ENCODE measurements around the gene ZNF627. TPM values are rescaled to one million over a fixed set of nuclear protein-coding genes. Genes with fewer than 3 reads are reported as not detected.
A peak's percentile ranks its signal among the peaks of the same experiment; 100 is the strongest.
"Not testable (repeated sequence)": the region's sequence is repeated elsewhere in the genome, so short reads cannot be mapped to it uniquely, and the experiment has no call there.

ZNF627 gene
- polyA plus RNA-seq, 6 donors from 2014 or later: 9.6 to 15.8 (median 13.3) TPM

GRCh38 chr19:11580116-11580515 is 17.2 kb upstream of the ZNF627 start:
- DNase-seq (peak; percentile 44), ATAC-seq (ENCODE audit: low read depth in 2 of 2) (no peak)
- H3K4me1 Mint-ChIP-seq: peaks cover 39 to 82% (median 75%) of the 10 kb centered on the region in 3 donors
- H3K9me3 Mint-ChIP-seq: no peaks in the 10 kb centered on the region
- peak overlapping the region in 6 of 8 donors; percentile 28 to 93 (median 72) for H3K4me3 Mint-ChIP-seq
- no peaks in the 10 kb centered on the region for H3K36me3 Mint-ChIP-seq
- no peaks in the 10 kb centered on the region for H3K27me3 Mint-ChIP-seq
- H3K27ac Mint-ChIP-seq: peak overlapping the region in 4 of 6 donors; percentile 62 to 98 (median 81)

GRCh38 chr19:11581740-11582139 is 15.5 kb upstream of the ZNF627 start:
- Mint-ChIP-seq H3K36me3 (no peaks in the 10 kb centered on the region), H3K4me1 (peaks cover 35 to 76% (median 72%) of the 10 kb centered on the region in 3 donors), H3K9me3 (no peaks in the 10 kb centered on the region), H3K4me3 (peak overlapping the region; percentile 64 to 92 (median 76)), H3K27me3 (no peaks in the 10 kb centered on the region), H3K27ac (peak overlapping the region; percentile 16 to 99 (median 96))
- peak; percentile 73 for ATAC-seq (ENCODE audit: low read depth in 2 of 2)
- peak; percentile 91 for DNase-seq

- H3K36me3 Mint-ChIP-seq: no peaks in the 10 kb centered on the region
- no peaks in the 10 kb centered on the region for H3K9me3 Mint-ChIP-seq
- H3K27me3 Mint-ChIP-seq: no peaks in the 10 kb centered on the region
- DNase-seq: no peak
- H3K4me3 Mint-ChIP-seq: no peak overlapping the region
- H3K27ac Mint-ChIP-seq: peak overlapping the region in 1 of 6 donors; percentile 72
- no peak for ATAC-seq (ENCODE audit: low read depth in 2 of 2)
- H3K4me1 Mint-ChIP-seq: peaks cover 24 to 58% (median 54%) of the 10 kb centered on the region in 3 donors
These were observed 11.0 kb upstream of the ZNF627 start for GRCh38 chr19:11586331-11586730.

GRCh38 chr19:11587302-11587974 is 9.8 kb upstream of the ZNF627 start:
- no peaks in the 10 kb centered on the region for H3K27me3 Mint-ChIP-seq
- DNase-seq (peak; percentile 76), ATAC-seq (ENCODE audit: low read depth in 2 of 2) (peak; percentile 29 to 42)
- H3K9me3 Mint-ChIP-seq: no peaks in the 10 kb centered on the region
- peak overlapping the region in 1 of 8 donors; percentile 63 for H3K4me3 Mint-ChIP-seq
- peaks cover 19 to 47% (median 43%) of the 10 kb centered on the region in 3 donors for H3K4me1 Mint-ChIP-seq
- no peaks in the 10 kb centered on the region for H3K36me3 Mint-ChIP-seq
- H3K27ac Mint-ChIP-seq: peak overlapping the region; percentile 52 to 93 (median 75)

- ATAC-seq (ENCODE audit: low read depth in 2 of 2) (no peak), DNase-seq (no peak)
- Mint-ChIP-seq H3K4me3 (peak overlapping the region in 1 of 8 donors; percentile 63), H3K36me3 (no peaks in the 10 kb centered on the region), H3K27me3 (no peaks in the 10 kb centered on the region), H3K27ac (peak overlapping the region in 4 of 6 donors; percentile 52 to 93 (median 82)), H3K9me3 (no peaks in the 10 kb centered on the region), H3K4me1 (peaks cover 19 to 42% (median 37%) of the 10 kb centered on the region in 3 donors)
These were observed 9.2 kb upstream of the ZNF627 start for GRCh38 chr19:11587975-11588631.

DNA sequence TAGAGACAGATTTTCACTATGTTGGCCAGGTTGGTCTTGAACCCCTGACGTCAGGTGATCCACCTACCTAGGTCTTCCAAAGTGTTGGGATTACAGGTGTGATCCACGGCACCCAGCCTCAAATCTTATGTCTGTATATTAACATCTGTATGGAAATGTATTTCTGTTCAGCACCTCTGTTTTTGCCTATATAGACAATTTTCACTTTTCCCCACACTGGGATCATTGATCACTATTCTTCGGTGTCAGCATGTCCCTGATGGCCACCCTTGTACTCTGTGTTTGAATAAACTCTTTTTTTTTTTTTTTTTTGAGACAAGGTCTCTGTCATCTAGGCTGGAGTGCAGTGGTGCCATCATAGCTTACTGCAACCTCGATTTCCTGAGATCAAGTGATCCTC is 3.2 kb upstream of the ZNF627 start:
- Mint-ChIP-seq H3K4me1 (peaks cover 11 to 25% (median 19%) of the 10 kb centered on the region in 3 donors), H3K4me3 (no peak overlapping the region), H3K36me3 (no peaks in the 10 kb centered on the region), H3K27me3 (no peaks in the 10 kb centered on the region), H3K9me3 (no peaks in the 10 kb centered on the region), H3K27ac (peak overlapping the region in 2 of 6 donors; percentile 57 to 78)
- ATAC-seq (ENCODE audit: low read depth in 2 of 2) (no peak), DNase-seq (no peak)

GRCh38 chr19:11596156-11596555 is 1.1 kb upstream of the ZNF627 start:
- Mint-ChIP-seq H3K27me3 (no peaks in the 10 kb centered on the region), H3K36me3 (no peaks in the 10 kb centered on the region), H3K9me3 (no peaks in the 10 kb centered on the region), H3K27ac (peak overlapping the region in 4 of 6 donors; percentile 30 to 94 (median 82)), H3K4me1 (peaks cover 17 to 45% (median 21%) of the 10 kb centered on the region in 3 donors), H3K4me3 (peak overlapping the region; percentile 34 to 94 (median 86))
- DNase-seq (no peak), ATAC-seq (ENCODE audit: low read depth in 2 of 2) (no peak)

DNA sequence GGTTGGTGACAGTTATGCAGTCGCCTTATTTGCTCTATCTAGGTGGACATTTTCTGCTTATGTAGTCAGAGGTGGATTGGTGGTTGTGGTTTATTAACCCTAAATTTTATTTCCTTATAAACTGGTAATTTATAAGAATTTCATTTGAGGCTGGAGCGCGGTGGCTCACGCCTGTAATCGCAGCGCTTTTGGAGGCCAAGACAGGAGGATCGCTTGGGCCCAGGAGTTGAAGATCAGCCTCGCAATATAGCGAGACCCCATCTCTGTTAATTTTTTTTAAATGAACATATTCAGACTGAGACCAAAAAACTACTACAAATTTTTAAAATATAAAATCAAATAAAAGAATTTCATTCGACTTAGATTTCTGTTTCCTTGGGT is 810 bp downstream of the ZNF627 start:
- ATAC-seq (ENCODE audit: low read depth in 2 of 2): no peak
- Mint-ChIP-seq H3K4me3 (peak overlapping the region; percentile 88 to 95 (median 92)), H3K36me3 (peaks cover 0 to 12% of the 10 kb centered on the region in 2 donors), H3K27ac (peak overlapping the region; percentile 81 to 96 (median 94)), H3K27me3 (no peaks in the 10 kb centered on the region), H3K9me3 (no peaks in the 10 kb centered on the region), H3K4me1 (peaks cover 30 to 57% (median 34%) of the 10 kb centered on the region in 3 donors)
- DNase-seq: no peak

DNA sequence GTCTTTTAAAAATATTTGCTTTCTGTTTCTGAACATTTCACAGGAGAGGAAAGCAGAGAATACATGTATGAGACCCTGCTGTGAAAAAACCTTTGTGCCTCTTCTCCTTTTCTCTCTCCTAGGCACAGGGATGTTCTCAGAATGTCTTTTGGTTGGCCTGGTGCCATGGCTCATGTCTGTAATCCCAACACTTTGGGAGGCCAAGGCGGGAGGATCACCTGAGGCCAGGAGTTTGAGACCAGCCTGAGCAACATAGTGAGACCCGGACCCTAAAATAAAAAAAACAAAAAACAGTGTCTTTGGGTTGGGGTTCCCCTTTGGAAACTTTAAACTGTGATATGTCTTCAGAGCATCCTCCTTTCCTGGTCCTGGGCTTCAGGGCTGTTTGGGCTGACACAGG is 1.5 kb downstream of the ZNF627 start:
- peaks cover 0 to 12% of the 10 kb centered on the region in 2 donors for H3K36me3 Mint-ChIP-seq
- H3K27me3 Mint-ChIP-seq: no peaks in the 10 kb centered on the region
- ATAC-seq (ENCODE audit: low read depth in 2 of 2) (no peak), DNase-seq (no peak)
- peak overlapping the region in 7 of 8 donors; percentile 50 to 95 (median 89) for H3K4me3 Mint-ChIP-seq
- no peaks in the 10 kb centered on the region for H3K9me3 Mint-ChIP-seq
- H3K27ac Mint-ChIP-seq: peak overlapping the region; percentile 42 to 94 (median 70)
- peaks cover 31 to 57% (median 36%) of the 10 kb centered on the region in 3 donors for H3K4me1 Mint-ChIP-seq

DNA sequence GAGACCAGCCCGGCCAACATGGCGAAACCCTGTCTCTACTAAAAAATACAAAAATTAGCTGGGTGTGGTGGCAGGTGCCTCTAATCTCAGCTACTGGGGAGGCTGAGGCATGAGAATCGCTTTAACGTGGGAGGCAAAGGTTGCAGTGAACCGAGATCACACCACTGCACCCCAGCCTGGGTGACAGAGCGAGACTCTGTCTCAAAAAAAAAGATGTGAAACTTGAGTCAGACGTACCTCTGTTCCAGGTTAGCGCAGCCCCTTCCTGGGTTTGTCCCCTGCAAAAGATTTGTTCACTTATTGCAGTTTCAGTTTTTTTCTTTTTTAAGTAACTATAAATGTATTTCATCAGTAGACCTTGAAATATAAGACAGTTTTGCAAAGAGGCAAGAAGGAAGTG is 2.4 kb downstream of the ZNF627 start:
- not testable (repeated sequence) for H3K27me3 Mint-ChIP-seq; ATAC-seq (ENCODE audit: low read depth in 2 of 2); H3K9me3 Mint-ChIP-seq; DNase-seq
- H3K4me1 Mint-ChIP-seq: peaks cover 33 to 57% (median 36%) of the 10 kb centered on the region in 3 donors
- H3K4me3 Mint-ChIP-seq: peak overlapping the region in 4 of 8 donors; percentile 49 to 89 (median 72)
- H3K36me3 Mint-ChIP-seq: peaks cover 9 to 17% of the 10 kb centered on the region in 2 donors
- H3K27ac Mint-ChIP-seq: peak overlapping the region in 5 of 6 donors; percentile 32 to 81 (median 41)

GRCh38 chr19:11606484-11606883 is 9.2 kb downstream of the ZNF627 start:
- H3K9me3 Mint-ChIP-seq: peaks cover 0 to 31% (median 20%) of the 10 kb centered on the region in 7 donors
- no peaks in the 10 kb centered on the region for H3K27me3 Mint-ChIP-seq
- H3K36me3 Mint-ChIP-seq: peaks cover 28 to 39% of the 10 kb centered on the region in 2 donors
- ATAC-seq (ENCODE audit: low read depth in 2 of 2) (no peak), DNase-seq (no peak)
- peaks cover 14 to 24% (median 16%) of the 10 kb centered on the region in 3 donors for H3K4me1 Mint-ChIP-seq
- H3K27ac Mint-ChIP-seq: no peak overlapping the region
- H3K4me3 Mint-ChIP-seq: peak overlapping the region in 1 of 8 donors; percentile 40

DNA sequence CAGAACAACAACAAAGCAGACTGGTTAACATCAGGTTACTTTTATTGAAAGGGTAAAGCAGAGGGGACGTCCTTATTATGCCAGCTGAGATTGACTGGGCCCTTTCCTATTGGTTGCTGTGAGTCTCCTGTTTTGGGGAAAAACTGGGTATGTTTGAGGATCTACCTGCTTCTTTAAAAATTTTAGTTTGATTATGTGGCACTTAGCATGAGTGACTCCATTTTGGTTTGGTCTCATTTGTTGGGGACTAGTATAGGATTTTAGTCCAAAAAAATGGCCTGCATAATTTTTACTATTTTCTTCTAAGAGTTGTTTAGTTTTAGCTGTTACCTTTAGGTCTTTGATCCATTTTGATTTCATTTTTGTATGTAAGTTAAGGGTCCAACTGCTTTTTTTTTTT is 14.4 kb downstream of the ZNF627 start:
- Mint-ChIP-seq H3K9me3 (peaks cover 2 to 20% (median 15%) of the 10 kb centered on the region in 7 donors), H3K4me3 (no peak overlapping the region), H3K36me3 (peaks cover 14% of the 10 kb centered on the region in 2 donors), H3K4me1 (peaks cover 0 to 18% (median 4%) of the 10 kb centered on the region in 3 donors), H3K27me3 (no peaks in the 10 kb centered on the region), H3K27ac (no peak overlapping the region)
- DNase-seq (no peak), ATAC-seq (ENCODE audit: low read depth in 2 of 2) (no peak)

- H3K27me3 Mint-ChIP-seq: no peaks in the 10 kb centered on the region
- DNase-seq: no peak
- no peak for ATAC-seq (ENCODE audit: low read depth in 2 of 2)
- peak overlapping the region in 2 of 8 donors; percentile 9 to 73 for H3K4me3 Mint-ChIP-seq
- H3K9me3 Mint-ChIP-seq: peaks cover 3 to 22% (median 17%) of the 10 kb centered on the region in 7 donors
- H3K4me1 Mint-ChIP-seq: peaks cover 0 to 13% (median 4%) of the 10 kb centered on the region in 3 donors
- H3K27ac Mint-ChIP-seq: peak overlapping the region in 3 of 6 donors; percentile 28 to 77 (median 66)
- H3K36me3 Mint-ChIP-seq: peaks cover 17 to 18% of the 10 kb centered on the region in 2 donors
These were observed 15.7 kb downstream of the ZNF627 start for GRCh38 chr19:11612816-11613511.
